ENCODE measurements around the gene CCDC182.
A peak's percentile ranks its signal among the peaks of the same experiment; 100 is the strongest.

CCDC182 gene

GRCh38 chr17:57755480-57756070, 10.5 kb upstream of the CCDC182 start:
- DNase-seq = no peak

GRCh38 chr17:57752031-57752905, 7.2 kb upstream of the CCDC182 start:
- no peak for DNase-seq

- no peak for DNase-seq
Observed at GRCh38 chr17:57751348-57751971, 6.4 kb upstream of the CCDC182 start.

DNA sequence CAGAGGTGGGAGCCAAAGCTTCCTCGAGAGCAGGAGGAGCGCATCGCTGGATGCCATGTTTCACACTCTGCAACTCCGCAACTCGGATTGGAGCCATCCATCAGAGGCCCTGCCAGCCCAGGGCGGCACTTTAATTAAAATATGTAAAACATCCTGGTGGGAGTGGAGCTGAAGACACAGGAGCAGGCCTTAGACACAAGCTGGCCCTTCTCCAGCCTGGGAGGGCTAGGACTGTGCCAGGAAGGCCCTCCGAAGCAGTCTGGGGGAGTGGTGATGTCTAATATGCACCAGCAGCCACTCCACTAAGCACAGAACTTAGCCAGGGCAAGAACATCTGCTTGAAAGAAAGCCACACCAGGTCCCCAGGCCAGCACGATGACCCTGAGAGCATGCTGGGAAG, 5.8 kb upstream of the CCDC182 start:
- no peak for DNase-seq

GRCh38 chr17:57750109-57750871, 5.2 kb upstream of the CCDC182 start:
- DNase-seq = no peak

GRCh38 chr17:57749701-57750100, 4.6 kb upstream of the CCDC182 start:
- no peak for DNase-seq

GRCh38 chr17:57747221-57748017, 2.3 kb upstream of the CCDC182 start:
- DNase-seq = peak; percentile 82

GRCh38 chr17:57746221-57746620, 1.1 kb upstream of the CCDC182 start:
- DNase-seq = no peak

- DNase-seq = no peak
Observed at GRCh38 chr17:57744195-57745170, 616 bp downstream of the CCDC182 start.

GRCh38 chr17:57740235-57740528, 4.9 kb downstream of the CCDC182 start:
- DNase-seq = no peak

GRCh38 chr17:57739402-57740234, 5.5 kb downstream of the CCDC182 start:
- DNase-seq = peak; percentile 71

DNA sequence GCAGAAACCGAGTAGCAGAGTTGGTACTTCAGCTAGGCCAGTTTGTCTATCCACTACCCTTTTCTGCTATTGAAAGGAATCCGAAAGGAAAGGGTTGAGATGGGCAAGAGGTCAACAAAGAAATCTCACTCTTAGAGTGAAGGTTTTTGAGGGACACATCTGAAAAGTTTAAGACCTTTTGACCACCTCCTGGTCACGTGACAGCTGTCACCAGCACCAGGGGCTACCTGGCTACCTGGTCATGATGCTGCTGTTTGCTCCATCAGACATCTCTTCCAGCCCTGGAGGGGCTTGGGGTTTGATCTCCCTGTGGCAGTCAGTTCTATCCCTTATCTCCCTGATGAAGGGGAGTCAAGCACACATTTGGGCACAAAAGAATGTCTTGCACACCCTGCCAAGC, 7.6 kb downstream of the CCDC182 start:
- DNase-seq = no peak

DNA sequence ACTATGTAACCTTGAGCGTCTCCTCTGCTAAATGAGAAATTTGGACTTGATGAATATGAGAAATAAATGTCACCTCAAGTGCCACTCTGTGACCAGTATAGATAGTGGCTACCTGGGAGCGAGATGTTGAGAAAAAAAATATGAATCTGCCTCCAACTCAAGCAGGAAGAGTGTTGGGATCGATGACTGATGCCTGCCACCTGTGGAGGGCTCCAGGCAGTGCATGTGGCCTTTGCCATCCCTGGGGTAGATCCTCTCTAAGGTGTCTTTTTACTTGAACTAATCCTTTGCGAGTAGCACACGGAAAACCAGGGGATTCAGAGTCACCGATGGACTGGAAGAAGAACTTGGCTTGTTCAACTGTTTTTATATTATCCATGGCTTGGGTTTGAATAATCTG, 9.4 kb downstream of the CCDC182 start:
- DNase-seq = peak; percentile 32

GRCh38 chr17:57735230-57735629, 9.9 kb downstream of the CCDC182 start:
- DNase-seq = no peak

- no peak for DNase-seq
Observed at GRCh38 chr17:57733085-57733484, 12.0 kb downstream of the CCDC182 start.

- DNase-seq = no peak
Observed at GRCh38 chr17:57732062-57732461, 13.0 kb downstream of the CCDC182 start.

GRCh38 chr17:57730026-57730701, 14.9 kb downstream of the CCDC182 start:
- DNase-seq = no peak

DNA sequence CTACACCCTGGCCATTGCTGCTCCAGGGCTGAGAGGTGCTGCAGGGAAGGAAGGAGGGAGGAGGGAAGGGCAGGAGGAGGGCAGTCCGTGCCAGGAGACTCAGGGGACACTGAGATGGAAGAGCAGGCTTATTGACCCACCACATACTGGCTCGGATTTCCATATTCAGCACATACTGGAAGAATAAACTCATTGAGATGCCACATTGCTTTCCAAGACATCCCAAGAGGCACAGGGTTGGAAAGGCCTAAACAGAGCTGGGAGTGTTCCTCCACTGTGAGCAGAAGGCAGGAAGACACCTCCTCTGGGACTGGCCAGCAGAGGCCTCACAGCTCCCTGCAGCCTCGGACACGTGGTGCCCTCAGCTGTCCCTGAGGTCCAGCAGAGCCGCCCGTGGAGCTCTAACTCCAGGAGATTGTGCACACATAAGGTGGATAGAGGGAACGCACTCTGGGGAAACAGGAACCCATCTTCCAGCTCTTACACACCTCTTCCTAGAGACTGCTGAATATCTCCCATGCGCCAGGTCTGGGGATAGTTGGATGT, 17.4 kb downstream of the CCDC182 start:
- no peak for DNase-seq

GRCh38 chr17:57726838-57727237, 18.3 kb downstream of the CCDC182 start:
- no peak for DNase-seq

Measured in NCI-H1694 (cell line).